ENCODE results near the gene C1orf53. TPM values are rescaled to one million over a fixed set of nuclear protein-coding genes. Genes with fewer than 3 reads are reported as not detected.
A peak's percentile ranks its signal among the peaks of the same experiment; 100 is the strongest.
"Not testable (repeated sequence)": the region's sequence is repeated elsewhere in the genome, so short reads cannot be mapped to it uniquely, and the experiment has no call there.

Gene C1orf53
- 6.5 and 9.7 TPM in 2 replicates for total RNA-seq

GRCh38 chr1:197902454-197903195 is at the start of gene C1orf53:
C1orf53 (plus strand) TSS chr1:197902630; CDS start chr1:197902650, 20 bp downstream.
- Histone ChIP-seq H3K27me3 (ENCODE audit: insufficient read depth, low read length) (peaks cover 2% of the 10 kb centered on the region), H3K79me2 (ENCODE audit: insufficient read depth, low read length) (no peaks in the 10 kb centered on the region), H3K36me3 (ENCODE audit: insufficient read depth, low read length) (no peaks in the 10 kb centered on the region), H3K9me3 (ENCODE audit: low read depth, low read length) (no peaks in the 10 kb centered on the region), H3K27ac (ENCODE audit: low read depth, low read length) (peak within 1 kb of the TSS; percentile 82), H3K4me3 (ENCODE audit: insufficient read depth, low read length) (peak within 1 kb of the TSS; percentile 96), H2AFZ (ENCODE audit: low read length) (peak within 1 kb of the TSS; percentile 100), H4K20me1 (ENCODE audit: insufficient read depth, low read length) (no peaks in the 10 kb centered on the region), H3K4me1 (ENCODE audit: insufficient read depth, low read length) (peaks cover 16% of the 10 kb centered on the region), H3K4me2 (ENCODE audit: insufficient read depth, low read length) (peak within 1 kb of the TSS; percentile 99)
- peak; percentile 99 for DNase-seq (ENCODE audit: insufficient read length, low spot score, missing footprints)
- TF ChIP-seq CTCF (IDR thresholded peaks at IDR 0.05; ENCODE audit: extremely low read depth, low read depth, low read length) = no peak

GRCh38 chr1:197855751-197856150 is 46.7 kb upstream of the C1orf53 start:
- H3K27me3 ChIP-seq (ENCODE audit: insufficient read depth, low read length); H4K20me1 ChIP-seq (ENCODE audit: insufficient read depth, low read length); H2AFZ ChIP-seq (ENCODE audit: low read length); DNase-seq (ENCODE audit: insufficient read length, low spot score, missing footprints); H3K36me3 ChIP-seq (ENCODE audit: insufficient read depth, low read length); H3K4me1 ChIP-seq (ENCODE audit: insufficient read depth, low read length); H3K27ac ChIP-seq (ENCODE audit: low read depth, low read length); H3K4me2 ChIP-seq (ENCODE audit: insufficient read depth, low read length); H3K79me2 ChIP-seq (ENCODE audit: insufficient read depth, low read length); H3K4me3 ChIP-seq (ENCODE audit: insufficient read depth, low read length); H3K9me3 ChIP-seq (ENCODE audit: low read depth, low read length): not testable (repeated sequence)

- no peaks in the 10 kb centered on the region for H3K79me2 ChIP-seq (ENCODE audit: insufficient read depth, low read length)
- no peak overlapping the region for H3K4me3 ChIP-seq (ENCODE audit: insufficient read depth, low read length)
- no peaks in the 10 kb centered on the region for H4K20me1 ChIP-seq (ENCODE audit: insufficient read depth, low read length)
- no peaks in the 10 kb centered on the region for H3K36me3 ChIP-seq (ENCODE audit: insufficient read depth, low read length)
- H3K27me3 ChIP-seq (ENCODE audit: insufficient read depth, low read length) = no peaks in the 10 kb centered on the region
- no peaks in the 10 kb centered on the region for H3K9me3 ChIP-seq (ENCODE audit: low read depth, low read length)
- no peak overlapping the region for H2AFZ ChIP-seq (ENCODE audit: low read length)
- no peaks in the 10 kb centered on the region for H3K4me1 ChIP-seq (ENCODE audit: insufficient read depth, low read length)
- no peak for TF ChIP-seq CTCF (IDR thresholded peaks at IDR 0.05; ENCODE audit: extremely low read depth, low read depth, low read length)
- DNase-seq (ENCODE audit: insufficient read length, low spot score, missing footprints) = no peak
- H3K4me2 ChIP-seq (ENCODE audit: insufficient read depth, low read length) = no peak overlapping the region
- no peak overlapping the region for H3K27ac ChIP-seq (ENCODE audit: low read depth, low read length)
Measured at GRCh38 chr1:197857477-197857876, 45.0 kb upstream of the C1orf53 start.

- Histone ChIP-seq H3K4me2 (ENCODE audit: insufficient read depth, low read length) (no peak overlapping the region), H4K20me1 (ENCODE audit: insufficient read depth, low read length) (no peaks in the 10 kb centered on the region), H3K4me3 (ENCODE audit: insufficient read depth, low read length) (no peak overlapping the region), H3K79me2 (ENCODE audit: insufficient read depth, low read length) (no peaks in the 10 kb centered on the region), H3K9me3 (ENCODE audit: low read depth, low read length) (no peaks in the 10 kb centered on the region), H3K36me3 (ENCODE audit: insufficient read depth, low read length) (no peaks in the 10 kb centered on the region), H3K27me3 (ENCODE audit: insufficient read depth, low read length) (no peaks in the 10 kb centered on the region), H2AFZ (ENCODE audit: low read length) (no peak overlapping the region), H3K4me1 (ENCODE audit: insufficient read depth, low read length) (no peaks in the 10 kb centered on the region), H3K27ac (ENCODE audit: low read depth, low read length) (no peak overlapping the region)
- no peak for TF ChIP-seq CTCF (IDR thresholded peaks at IDR 0.05; ENCODE audit: extremely low read depth, low read depth, low read length)
- no peak for DNase-seq (ENCODE audit: insufficient read length, low spot score, missing footprints)
Measured at GRCh38 chr1:197859024-197859423, 43.4 kb upstream of the C1orf53 start.

Data from osteoblast (primary cell).